22Rv1 (cell line): Measurements from ENCODE around the gene NUP50.

Experiments used
- ZFX ChIP-seq: fragments of 450-650 bp; IDR thresholded peaks from 2 replicates; pipeline ENCODE4 v1.6.1; 2017; ENCODE audit warnings: antibody characterized with exemption, borderline replicate concordance
- TF ChIP-seq, protein P1 (sequence below): fragments of 450-650 bp; IDR thresholded peaks from 2 replicates; pipeline ENCODE4 v1.5.1; 2017; ENCODE audit warnings: mild to moderate bottlenecking

DNA sequence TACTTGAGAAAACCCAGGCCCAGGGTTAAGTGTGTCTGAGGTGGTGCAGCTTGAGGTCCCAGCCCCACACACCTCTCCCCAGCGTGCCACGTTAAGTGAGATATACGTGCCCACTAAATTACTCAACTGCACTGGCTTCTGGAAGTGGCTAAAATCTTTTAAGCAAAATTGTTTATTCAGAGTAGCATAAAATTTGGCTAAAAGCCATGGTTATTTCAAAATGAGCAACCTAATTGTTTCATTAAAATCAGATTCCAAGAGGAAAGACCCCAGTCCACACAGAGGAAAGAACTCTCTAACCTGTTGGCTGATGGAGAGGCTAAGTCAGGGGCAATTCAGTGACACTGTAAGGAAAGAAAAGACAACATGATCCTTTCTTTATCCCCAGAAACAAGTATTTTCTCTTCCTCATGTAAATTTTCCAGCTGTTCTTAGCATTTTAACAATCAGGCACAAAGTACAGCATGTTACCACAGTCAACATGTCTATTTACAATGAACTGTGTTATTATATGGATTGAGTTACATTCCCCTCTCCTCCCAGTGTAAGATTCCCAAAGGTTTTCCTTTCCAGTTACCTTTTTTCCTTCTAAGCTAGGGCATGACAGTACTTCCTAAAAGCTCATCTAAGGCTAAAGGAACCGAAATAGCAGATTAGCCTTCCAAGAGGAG is 26.6 kb downstream of the NUP50 start:
- TF ChIP-seq, protein P1, sequence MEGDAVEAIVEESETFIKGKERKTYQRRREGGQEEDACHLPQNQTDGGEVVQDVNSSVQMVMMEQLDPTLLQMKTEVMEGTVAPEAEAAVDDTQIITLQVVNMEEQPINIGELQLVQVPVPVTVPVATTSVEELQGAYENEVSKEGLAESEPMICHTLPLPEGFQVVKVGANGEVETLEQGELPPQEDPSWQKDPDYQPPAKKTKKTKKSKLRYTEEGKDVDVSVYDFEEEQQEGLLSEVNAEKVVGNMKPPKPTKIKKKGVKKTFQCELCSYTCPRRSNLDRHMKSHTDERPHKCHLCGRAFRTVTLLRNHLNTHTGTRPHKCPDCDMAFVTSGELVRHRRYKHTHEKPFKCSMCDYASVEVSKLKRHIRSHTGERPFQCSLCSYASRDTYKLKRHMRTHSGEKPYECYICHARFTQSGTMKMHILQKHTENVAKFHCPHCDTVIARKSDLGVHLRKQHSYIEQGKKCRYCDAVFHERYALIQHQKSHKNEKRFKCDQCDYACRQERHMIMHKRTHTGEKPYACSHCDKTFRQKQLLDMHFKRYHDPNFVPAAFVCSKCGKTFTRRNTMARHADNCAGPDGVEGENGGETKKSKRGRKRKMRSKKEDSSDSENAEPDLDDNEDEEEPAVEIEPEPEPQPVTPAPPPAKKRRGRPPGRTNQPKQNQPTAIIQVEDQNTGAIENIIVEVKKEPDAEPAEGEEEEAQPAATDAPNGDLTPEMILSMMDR = no peak
- TF ChIP-seq ZFX = no peak
